EH (cell line): ENCODE measurements around the gene ACTR5.

Experiments used
- DNase-seq: peaks from one replicate; pipeline ENCODE4 v3.0.0-alpha.2; 2015; ENCODE audit warnings: low read depth

The ACTR5 gene

DNA sequence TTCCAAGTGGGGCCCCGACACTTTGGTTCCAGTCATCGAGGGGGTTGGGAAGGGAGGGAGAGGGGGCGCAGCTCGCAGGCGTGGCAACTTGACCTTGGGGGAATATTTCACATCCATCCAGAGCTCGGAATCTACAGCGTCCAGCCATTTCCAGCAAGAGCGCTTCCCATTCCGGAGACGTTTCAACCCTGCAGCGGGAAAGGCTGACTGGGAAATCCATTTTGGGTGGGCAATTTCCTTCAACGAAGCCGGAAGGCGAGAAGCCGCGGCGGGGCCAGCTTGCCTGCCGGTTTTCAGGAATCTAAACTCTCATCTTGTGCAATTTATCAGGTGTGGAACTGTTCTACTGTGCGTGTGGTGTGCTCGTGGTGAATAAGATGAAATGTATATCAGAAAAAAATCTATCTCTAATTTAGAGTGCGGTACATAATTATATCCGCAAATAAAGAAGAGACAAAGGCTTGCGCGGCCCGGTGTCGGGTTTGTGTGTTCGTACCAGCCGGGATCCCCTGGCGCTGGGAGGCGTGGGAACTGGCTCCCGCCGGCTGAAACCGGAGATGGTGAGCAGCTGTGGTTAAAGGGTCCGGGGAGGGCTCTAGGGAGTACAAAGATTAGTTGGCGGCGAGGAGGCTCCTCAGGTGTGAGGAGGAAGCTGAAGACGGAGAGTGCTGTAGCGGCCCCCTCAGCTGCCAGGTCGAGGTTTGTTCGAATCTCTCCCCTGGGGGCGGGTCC lies 19.2 kb upstream of the ACTR5 start:
- DNase-seq = no peak

DNA sequence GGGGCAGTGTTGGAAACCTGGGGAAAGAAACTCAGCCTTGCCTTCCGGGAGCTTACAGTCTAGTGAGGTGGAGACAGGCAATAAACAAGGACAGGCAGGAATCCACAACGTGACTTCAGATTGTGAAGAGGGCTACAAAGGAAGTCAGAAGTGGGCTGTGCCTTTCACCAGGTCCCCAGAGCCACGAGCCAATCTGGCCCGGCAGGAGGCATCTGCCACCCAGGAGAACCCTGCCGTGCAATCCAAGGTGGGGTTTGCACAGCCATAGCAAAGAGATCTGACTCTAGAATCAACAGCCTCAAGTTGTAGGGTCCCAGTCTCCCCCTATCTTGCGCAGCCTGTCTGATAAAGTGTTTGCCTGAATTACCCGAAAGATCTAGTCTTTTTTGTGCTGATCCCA lies 18.5 kb upstream of the ACTR5 start:
- no peak for DNase-seq

DNA sequence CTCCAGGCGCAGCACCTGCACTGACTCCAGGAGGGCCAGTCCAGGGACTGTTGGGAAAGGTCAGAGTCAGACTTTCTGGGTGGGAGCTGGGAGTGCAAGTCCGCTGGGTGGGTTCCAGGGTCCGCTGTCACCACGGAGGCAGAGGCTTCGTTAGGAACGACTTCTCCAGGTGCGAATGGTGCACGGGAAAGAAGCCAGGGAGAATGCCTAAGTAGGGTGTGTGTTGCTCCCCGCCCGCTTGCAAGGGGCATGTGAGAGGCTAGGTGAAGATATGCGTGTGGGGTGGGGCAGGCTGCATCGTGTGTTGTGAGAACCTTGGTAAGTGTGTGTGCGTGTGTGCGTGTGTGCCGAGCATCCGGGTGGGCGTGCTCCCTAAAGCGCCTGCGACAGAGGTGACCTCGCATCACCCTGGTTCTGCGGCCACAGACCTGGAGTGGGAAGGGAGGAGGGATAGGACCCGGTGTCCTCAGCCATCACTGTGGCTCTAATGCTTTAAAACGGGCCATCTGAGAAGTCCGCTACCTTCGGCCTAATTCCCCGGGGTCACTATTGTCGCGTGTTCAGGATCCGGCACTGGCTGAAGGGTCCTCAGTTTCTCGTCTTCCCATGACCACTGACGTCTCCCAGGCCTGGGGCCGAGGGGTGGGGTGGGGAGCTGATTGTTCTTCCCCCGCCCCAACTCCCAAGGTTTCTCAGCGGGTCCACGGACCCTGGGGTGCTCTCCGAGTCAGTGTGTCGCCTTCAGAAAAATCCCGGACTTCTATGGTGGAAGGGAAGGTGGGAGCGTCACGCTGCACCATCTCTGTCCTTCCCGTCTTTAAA lies 17.9 kb upstream of the ACTR5 start:
- no peak for DNase-seq

DNA sequence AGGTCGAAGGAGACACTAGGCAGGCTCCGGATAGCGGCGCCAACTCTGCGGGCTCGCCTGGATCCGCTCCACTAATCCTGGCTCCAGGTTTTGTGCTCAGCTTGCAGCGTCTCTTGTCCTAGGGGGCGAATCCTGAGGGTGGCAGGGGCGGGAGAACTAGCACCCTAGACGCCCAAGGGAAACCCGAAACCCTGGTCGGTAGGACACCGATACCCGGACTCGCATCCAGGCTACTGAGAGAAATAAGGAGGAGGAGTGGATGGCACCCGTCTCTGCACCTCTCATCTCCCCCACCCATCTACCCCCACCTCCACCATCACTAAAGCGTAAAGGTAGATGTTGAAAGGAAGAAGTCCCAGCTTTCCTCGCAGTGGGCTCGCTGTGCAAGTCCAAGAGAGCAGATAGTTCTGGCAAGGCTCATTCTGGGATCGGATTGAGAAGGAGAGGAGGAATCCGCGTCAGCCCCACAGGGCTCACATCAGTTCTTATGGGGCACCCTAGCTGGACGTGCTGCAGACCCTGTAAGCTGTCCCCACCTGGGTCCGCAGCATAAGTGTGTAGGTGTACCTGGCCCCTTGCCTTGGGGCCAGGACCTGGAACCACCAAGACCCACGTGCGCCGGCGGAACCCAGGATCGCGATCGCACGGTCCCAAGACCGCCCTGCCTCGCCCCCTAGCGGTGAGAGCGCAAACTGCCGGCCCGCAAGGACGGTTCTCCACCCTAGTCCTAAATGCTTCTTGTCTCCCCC lies 17.1 kb upstream of the ACTR5 start:
- peak; percentile 60 for DNase-seq

DNA sequence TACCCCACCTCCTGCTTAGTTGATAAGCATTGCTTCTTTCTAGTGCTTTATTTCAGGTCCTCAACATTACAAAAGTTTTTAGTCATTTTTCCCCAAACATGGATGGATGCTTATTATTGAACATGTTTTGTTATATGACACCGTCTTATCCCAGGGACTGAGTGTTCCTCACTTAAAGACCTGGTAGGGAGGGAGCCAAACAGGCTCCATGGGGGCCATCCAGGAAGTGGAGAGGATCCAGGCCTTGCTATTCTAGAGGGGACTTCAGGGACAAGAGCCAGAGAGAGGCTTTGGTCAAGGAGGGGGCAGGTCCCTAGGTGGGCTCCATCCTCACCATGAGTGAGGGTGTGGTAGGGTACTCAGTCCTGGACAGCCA lies 16.5 kb upstream of the ACTR5 start:
- no peak for DNase-seq

DNA sequence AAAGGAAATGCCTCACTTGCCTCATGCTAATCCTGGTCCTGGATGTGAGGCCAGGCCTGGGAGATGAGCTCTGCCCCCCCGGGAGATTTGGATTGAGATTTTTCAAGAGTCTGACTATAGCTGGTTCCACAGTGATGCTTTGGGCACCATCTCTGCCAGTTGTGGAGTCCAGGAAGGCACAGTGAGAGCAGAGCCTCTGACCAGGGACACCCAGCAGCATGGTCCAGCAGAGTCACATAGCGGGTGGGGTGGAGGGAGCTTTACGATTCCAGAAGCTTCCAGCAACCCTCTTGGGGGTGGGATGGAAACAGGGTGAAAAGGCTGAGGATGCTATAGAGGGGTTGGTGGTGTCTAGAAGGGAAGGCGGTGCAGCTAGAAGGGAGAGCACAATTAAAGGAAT lies 15.3 kb upstream of the ACTR5 start:
- no peak for DNase-seq

DNA sequence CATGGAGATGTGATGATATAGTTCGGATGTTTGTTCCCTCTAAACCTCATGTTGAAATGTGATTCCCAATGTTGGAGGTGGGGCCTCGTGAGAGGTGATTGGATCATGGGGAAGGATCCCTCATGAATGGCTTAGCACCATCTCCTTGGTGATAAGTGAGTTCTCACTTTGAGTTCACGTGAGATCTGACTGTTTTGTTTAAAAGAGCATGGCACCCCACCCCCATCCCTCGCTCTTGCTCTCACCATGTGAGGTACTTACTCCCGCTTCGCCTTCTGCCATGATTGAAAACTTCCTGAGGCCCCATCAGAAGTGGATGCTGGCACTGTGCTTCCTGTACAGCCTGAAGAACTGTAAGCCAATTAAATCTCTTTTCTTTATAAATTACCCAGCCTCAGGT lies 13.1 kb upstream of the ACTR5 start:
- no peak for DNase-seq

DNA sequence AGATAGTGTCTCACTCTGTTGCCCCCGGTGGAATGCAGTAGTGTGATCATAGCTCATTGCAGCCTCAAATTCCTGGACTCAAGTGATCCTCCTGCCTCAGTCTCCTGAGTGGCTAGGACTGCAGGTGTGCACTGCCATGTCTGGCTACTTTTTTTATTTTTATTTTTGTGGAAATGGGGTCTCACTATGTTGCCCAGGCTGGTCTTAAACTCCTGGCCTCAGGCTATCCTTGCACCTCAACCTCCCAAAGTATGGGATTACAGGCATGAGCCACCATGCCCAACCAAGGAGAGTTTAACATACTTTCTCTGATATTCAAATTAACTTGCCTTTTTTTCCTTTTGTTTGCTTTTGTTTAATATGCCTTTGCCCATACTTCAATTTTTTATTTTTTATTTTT lies 10.4 kb upstream of the ACTR5 start:
- no peak for DNase-seq

DNA sequence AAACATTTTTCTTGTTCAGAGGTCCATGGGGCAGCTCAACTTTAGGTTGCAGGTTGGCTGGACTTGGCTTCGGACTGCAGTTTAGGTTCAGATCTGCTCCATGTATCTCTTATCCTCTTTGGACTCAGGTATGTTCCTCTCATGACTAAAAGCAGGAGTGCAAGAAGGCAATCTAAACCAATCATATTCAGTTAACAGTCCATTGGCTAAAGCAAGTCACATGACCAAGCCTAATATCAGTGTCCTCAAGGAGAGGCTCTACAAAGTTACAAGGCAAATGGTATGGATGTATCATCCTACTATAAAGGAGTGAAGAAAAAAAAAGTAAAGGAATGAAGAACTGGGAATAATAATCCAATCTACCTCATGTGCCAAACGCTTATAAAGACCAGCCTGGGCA lies 2.5 kb upstream of the ACTR5 start:
- no peak for DNase-seq

DNA sequence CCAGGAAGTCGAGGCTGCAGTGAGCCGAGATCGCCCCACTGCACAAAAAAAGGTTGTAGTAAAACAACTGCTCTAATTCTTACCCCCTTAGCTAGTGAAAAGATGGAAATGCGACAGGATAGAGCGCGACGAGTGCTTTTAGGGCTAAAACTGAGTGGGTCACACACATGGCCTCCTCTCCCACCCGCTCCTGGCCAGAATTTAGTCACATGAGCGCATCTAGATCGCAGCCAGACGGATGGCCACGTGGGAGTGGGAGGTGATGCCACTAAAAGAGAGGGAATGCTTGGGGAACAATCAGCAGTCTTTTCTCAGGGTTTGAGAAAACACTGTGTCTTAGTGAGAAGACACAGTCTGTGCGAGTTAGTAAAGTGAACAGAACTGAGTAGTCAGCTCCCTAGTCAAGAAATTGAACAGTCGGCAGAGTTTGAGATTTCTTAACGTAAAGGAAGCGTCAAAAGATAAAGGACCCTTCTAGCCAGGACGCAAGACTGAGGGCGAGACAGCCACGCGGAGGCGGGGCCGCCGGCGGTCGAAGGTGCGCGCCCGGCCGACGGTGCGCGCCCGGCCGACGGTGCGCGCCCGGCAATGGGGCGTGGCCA lies 664 bp upstream of the ACTR5 start:
- DNase-seq = no peak

DNA sequence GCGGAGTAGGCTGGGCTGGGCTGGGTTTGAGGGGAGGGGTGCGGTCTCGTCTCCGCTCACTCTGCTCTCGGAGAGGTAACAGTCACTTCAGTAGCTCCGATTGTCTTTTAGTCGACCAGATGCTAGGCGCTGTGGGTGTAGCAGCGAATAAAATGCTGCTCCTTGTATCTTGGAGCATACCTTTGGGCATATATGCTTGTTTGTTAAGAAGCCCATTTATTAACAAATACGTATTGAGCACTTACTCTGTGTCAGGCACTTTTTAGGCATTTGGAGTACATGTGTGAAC lies 545 bp downstream of the ACTR5 start:
- no peak for DNase-seq

DNA sequence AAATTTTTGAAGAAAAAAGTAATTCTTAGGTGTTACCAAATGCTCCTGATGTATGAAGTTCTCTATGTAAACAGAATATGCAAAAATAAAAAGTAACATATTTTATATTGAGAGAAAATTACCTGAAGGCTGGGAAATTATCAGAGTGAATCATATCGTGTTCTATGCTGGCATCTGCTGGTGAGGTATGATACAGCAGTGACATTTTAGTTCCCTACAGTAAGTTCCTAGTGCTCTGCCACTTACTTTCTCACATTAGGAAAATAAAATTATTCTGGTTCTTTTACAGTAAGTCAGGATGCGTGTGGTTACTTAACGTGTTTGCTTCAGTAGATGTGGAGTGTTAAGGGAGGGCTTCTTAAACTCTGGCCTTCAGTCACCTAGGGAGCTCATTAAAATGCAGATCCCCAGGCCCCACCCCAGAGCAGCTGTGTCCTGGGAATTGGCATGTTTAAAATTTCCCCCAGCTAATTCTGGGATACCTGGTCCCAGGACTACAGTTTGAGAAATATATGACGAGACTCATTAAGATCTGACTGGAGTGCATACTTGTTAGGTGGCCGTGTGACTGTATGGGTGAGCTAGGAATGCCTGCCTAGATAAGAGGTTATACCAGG lies 3.2 kb downstream of the ACTR5 start:
- DNase-seq = peak; percentile 46

DNA sequence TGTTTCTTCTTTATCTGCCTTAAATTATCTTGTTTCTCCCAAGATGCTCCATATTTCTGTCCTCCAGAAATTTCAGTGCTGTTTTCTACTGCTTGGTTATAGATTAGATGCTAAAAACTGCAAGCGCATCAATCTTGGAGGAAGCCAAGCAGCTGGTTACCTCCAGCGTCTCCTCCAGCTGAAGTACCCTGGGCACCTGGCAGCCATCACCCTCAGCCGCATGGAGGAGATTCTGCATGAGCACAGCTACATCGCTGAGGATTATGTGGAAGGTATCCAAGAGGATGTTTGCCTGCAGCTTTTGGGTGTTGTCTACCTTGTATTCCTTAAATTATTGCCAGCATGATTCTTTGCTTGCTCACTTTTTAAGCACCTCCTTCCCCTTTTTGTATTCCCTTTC lies 3.8 kb downstream of the ACTR5 start:
- no peak for DNase-seq

DNA sequence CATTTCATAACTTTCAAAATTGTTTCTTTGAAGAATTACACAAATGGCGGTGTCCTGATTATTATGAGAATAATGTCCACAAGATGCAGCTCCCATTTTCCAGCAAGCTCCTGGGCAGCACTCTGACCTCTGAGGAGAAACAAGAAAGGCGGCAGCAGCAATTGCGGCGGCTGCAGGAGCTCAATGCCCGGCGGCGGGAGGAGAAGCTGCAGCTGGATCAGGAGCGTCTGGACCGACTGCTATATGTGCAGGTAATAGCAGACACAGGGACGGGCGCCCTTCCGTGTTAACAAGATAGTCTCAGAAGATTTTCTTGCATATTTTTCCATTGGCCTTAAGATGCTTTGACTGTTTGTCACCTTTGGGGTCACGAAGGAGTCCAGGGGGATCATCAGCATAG lies 6.7 kb downstream of the ACTR5 start:
- no peak for DNase-seq

DNA sequence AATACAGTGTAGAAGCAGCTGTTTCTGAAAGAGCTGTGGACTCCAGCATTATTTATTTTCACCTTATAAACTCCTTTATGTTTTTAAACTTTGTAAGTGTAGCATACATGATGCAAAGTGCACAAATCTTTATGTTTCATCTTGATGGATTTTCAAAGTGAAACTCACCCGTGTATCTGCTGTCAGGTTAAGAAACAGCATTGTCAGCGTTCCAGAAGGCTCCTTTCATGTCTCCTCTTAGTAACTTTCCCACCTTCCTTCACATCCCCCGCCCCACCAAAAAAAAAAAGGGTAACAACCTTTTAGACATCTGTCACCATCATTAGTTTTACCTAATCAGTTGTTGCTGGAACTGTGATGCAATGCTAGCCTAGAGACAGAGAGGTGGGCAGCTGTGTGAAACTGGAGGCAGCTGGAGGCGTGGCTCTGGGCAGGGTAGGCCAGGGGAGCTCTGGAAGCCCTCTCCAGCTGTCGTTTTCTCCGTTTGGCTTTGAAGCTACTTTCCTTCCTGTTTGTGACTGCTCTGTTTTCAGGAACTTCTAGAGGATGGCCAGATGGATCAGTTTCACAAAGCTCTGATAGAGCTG lies 7.2 kb downstream of the ACTR5 start:
- DNase-seq = no peak

DNA sequence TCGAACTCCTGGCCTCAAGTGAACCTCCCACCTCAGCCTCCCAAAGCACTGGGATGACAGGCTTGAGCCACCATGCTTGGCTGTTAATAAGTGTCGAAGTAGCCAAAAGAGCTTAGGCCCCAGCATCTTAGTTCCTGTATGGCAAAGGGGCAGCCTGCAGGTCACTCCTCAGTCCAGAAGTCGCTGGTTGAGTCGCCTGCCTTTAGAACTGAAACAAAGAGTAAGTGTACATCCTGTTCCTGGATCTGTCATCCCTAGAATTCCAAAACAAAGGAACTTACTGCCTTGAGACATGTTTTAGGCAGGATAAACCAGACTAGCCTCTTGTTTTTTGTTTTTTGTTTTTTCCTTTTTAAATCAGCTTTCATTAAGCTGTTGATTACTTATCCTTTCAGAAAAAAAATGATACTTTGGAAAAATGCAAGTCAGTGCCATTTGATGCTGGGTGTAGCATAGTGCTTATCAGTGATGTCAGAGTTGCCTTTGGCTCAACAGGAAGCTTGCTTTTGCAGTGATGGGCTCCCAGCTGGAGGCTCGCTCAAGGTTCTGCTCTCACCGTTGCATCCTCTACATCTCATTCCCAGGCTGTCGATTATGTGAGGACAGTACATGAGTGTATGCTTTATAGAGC lies 9.0 kb downstream of the ACTR5 start:
- no peak for DNase-seq

DNA sequence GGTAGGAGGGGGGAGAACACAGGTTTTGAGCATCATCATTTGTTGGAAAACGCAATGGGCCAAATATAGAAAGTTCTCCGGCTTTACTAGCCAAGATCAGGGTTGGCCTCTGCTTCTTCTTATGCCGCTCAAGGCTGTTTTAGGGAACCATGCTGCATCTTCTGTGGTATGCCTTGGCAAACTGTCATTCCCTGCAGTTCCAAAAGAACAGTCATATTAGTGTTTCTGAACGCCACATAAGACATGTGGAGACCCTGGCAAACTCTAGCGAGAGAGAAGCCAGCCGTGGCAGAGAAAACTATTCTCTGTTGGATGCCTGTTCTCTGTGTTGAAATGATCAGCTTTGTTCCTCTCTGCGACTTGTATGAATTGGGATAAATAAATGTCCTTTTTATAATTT lies 10.8 kb downstream of the ACTR5 start:
- no peak for DNase-seq

DNA sequence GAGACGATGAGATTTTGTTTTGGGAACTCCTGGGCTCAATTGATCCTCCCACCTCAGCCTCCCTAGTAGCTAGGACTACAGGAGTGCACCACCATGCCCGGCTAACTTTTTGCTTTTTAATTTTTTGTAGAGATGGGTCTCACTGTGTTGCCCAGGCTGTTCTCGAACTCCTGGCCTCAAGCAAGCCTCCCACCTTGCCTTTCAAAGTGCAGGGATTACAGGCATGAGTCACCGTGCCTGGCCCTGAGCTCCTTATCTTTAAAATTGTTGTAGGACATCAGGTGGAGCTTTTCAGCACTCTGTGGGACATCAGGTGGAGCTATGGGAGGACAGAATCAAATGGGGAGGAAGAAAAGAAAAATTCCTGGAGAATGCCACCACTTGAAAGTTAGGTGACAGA lies 12.7 kb downstream of the ACTR5 start:
- no peak for DNase-seq

DNA sequence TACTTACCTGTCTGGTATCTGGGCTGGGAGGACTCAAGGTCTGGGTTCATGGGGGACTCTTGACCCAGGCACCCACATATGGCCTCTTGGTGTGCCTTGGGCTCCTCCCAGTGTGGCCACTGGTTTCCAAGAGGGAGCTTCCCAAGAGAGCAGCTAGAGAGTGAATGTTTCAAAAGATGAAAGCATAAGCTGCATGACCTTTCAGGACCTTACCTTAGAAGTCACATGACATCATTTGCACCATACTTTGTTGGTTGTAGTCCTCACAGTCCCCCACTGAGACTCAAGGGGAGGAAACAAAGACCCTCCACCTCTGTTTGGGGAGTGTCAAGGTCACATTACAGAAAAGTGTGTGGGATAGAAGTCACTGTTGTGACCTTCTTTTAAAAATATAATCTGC lies 13.9 kb downstream of the ACTR5 start:
- no peak for DNase-seq

DNA sequence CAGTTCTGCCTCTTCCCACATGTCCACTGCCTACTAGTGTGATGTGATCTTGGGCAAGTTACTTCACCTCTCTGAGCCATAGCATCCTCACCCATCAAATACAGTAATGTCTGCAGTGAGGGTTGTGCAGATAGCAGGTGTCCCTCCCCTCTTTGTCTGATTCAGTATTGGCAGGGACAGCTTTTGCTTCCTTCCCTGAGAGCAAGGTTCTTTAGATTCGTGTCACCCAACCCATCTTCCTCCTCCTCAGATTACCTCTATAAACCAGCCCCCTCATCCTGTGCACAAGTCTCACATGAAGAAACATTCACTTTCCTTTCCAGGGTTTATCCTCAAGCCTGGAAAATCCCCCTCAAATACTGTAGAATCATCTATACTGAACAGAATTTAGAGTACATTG lies 15.4 kb downstream of the ACTR5 start:
- DNase-seq = no peak

DNA sequence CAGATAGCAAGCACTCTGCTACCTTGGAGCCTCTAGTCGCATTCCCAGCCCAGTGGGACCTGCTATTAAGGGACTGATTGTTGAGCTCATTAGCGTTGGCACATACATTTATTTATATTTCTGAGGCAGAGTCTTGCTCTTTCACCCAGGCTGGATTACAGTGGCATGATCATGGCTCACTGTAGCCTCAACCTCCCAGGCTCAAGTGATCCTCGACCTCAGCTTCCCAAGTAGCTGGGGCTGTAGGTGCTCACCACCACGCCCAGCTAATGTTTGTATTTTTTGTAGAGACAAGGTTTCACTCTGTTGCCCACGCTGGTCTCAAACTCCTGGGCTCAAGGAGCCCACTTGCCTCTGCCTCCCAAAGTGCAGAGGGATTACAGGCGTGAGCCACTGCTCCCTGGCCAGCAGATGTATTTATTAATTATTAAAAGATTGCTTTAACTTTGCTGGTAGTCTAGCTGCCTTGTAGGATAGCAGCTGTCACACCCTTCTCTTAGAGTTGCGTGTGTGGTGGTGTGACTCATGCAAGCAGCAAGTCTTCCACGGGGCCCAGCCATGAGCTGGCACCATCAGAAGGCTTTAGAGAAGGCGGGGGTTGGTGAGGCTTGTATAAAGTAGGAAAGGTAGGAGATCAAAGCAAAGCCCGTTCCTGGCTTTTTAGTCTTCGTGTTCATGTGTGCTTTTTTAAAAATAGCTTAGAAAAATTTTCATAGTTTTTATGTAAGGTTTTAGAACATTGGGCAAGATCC lies 16.5 kb downstream of the ACTR5 start:
- DNase-seq = peak; percentile 85
